ENCODE results near the gene RIPK3. TPM values are rescaled to one million over a fixed set of nuclear protein-coding genes. Genes with fewer than 3 reads are reported as not detected.
A peak's percentile ranks its signal among the peaks of the same experiment; 100 is the strongest.

Gene RIPK3
- total and polyA plus RNA-seq, 7 donors = 0.94 to 1.9 (median 1.2) TPM

DNA sequence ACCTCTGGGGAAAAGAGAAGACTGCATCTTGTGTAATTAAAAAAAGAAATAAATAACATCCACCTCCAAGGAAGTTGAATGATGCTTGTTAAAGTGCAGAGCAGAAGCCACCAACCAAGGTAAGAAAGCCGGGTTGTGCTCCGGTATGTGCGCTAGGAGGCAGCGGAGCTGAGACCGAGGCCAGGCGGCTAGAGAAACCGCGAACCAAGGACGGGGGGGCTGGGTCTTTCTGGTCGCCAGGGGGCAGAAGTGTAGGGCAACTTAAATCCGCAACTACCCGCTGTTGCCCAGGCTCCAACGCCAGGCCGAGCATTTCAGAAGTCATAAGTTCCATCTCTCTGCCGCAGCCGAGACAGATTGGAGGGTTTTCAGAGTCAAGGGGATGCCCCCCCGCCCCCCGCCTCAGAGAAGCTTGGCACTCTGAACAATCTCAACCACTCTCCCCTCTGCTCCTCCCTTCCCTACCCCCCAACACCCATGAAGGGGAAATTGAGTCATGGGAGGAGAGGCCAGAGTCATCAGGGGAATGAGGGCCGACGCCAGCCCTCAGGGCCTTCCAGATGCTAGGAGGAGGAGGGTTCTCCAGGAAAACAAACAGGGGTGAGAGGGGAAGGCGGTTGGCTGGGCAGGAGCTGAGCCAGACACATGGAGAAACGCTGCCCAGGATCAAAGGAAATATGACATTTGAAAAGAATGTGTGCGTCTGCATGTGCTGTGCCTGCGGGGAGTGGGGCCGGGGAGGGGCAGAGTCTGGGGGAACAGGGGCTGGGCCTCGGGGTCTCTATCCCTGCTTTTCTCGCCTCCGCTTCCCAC is 26.0 kb upstream of the RIPK3 start:
- TF ChIP-seq, protein P1, sequence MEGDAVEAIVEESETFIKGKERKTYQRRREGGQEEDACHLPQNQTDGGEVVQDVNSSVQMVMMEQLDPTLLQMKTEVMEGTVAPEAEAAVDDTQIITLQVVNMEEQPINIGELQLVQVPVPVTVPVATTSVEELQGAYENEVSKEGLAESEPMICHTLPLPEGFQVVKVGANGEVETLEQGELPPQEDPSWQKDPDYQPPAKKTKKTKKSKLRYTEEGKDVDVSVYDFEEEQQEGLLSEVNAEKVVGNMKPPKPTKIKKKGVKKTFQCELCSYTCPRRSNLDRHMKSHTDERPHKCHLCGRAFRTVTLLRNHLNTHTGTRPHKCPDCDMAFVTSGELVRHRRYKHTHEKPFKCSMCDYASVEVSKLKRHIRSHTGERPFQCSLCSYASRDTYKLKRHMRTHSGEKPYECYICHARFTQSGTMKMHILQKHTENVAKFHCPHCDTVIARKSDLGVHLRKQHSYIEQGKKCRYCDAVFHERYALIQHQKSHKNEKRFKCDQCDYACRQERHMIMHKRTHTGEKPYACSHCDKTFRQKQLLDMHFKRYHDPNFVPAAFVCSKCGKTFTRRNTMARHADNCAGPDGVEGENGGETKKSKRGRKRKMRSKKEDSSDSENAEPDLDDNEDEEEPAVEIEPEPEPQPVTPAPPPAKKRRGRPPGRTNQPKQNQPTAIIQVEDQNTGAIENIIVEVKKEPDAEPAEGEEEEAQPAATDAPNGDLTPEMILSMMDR (IDR thresholded peaks at IDR 0.05) = peak; percentile 62
- peak; percentile 50 to 71 (median 63) for ATAC-seq
- no peaks in the 10 kb centered on the region for H3K36me3 ChIP-seq (ENCODE audit: insufficient read depth in 1 of 2, low read depth in 1 of 2)
- peaks cover 12% of the 10 kb centered on the region for H3K4me1 ChIP-seq
- H3K27me3 ChIP-seq (ENCODE audit: insufficient read depth in 3 of 3, low read length in 2 of 3) = peaks cover 0 to 55% (median 12%) of the 10 kb centered on the region in 3 donors
- intact Hi-C loops (cut with DNase I) = loop anchor here in 1 of 2 donors (1.0 kb wide), 1 partner anchor 64 kb away; no protein-coding TSS in a partner anchor
- peak overlapping the region; percentile 76 for H3K27ac ChIP-seq
- DNase-seq = peak; percentile 84 to 88
- no peaks in the 10 kb centered on the region for H3K9me3 ChIP-seq
- WGBS, 3 donors = 7 to 12% (median 11%) methylated on average over 27 to 28 of the region's 28 CpGs
- H3K4me3 ChIP-seq = peak overlapping the region; percentile 64

DNA sequence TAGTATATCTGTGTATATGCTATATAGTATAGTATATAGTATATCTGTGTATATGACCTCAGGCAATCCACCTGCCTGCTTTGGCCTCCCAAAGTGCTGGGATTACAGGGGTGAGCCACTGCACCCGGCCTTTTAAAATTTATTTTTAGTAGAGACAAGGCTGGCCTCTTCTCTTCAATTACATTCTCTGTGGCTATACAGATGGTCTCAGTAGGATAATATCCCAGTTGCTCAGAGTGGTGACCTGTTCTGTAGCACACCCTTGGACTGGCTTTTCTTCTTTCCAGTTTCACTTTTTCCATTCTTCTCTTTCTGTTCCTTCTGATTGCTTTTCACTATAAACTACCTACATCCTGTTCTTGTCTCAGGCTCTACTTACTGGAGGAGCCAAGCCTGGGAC is 25.1 kb upstream of the RIPK3 start:
- WGBS, 3 donors = 46 to 72% (median 52%) methylated on average over 1 of the region's 1 CpG
- H3K27ac ChIP-seq = no peak overlapping the region
- intact Hi-C loops (cut with DNase I) = no loop called here

DNA sequence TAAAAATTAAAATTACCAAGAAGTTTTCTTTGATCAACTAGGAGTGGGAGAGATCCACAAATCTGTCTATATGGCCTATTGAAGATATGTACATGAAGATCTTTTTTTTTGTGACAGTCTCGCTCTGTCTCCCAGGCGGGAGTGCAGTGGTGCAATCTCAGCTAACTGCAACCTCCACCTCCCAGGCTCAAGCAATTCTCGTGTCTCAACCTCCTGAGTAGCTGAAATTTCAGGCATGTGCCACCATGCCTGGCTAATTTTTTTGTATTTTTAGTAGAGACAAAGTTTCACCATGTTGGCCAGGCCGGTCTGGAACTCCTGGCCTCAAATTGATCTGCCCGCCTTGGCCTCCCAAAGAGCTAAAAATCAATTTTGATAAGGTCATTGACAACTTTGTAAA is 23.6 kb upstream of the RIPK3 start:
- Histone ChIP-seq H3K9me3 (no peaks in the 10 kb centered on the region), H3K27me3 (ENCODE audit: insufficient read depth in 3 of 3, low read length in 2 of 3) (peaks cover 0 to 56% (median 6%) of the 10 kb centered on the region in 3 donors), H3K4me3 (no peak overlapping the region), H3K36me3 (ENCODE audit: insufficient read depth in 1 of 2, low read depth in 1 of 2) (no peaks in the 10 kb centered on the region), H3K27ac (no peak overlapping the region), H3K4me1 (peaks cover 12% of the 10 kb centered on the region)
- no peak for DNase-seq
- TF ChIP-seq, protein P1 (IDR thresholded peaks at IDR 0.05) = no peak
- no peak for ATAC-seq
- intact Hi-C loops (cut with DNase I) = no loop called here
- 81 to 92% (median 84%) methylated on average over 5 of the region's 5 CpGs for WGBS, 3 donors

More for the DNA sequence above, 25.1 kb upstream of the RIPK3 start:
- peaks cover 12% of the 10 kb centered on the region for H3K4me1 ChIP-seq
- H3K9me3 ChIP-seq = no peaks in the 10 kb centered on the region
- ATAC-seq = no peak
- TF ChIP-seq, protein P1 (IDR thresholded peaks at IDR 0.05) = no peak
- H3K4me3 ChIP-seq = no peak overlapping the region
- peaks cover 0 to 60% (median 7%) of the 10 kb centered on the region in 3 donors for H3K27me3 ChIP-seq (ENCODE audit: insufficient read depth in 3 of 3, low read length in 2 of 3)
- no peak for DNase-seq
- no peaks in the 10 kb centered on the region for H3K36me3 ChIP-seq (ENCODE audit: insufficient read depth in 1 of 2, low read depth in 1 of 2)

DNA sequence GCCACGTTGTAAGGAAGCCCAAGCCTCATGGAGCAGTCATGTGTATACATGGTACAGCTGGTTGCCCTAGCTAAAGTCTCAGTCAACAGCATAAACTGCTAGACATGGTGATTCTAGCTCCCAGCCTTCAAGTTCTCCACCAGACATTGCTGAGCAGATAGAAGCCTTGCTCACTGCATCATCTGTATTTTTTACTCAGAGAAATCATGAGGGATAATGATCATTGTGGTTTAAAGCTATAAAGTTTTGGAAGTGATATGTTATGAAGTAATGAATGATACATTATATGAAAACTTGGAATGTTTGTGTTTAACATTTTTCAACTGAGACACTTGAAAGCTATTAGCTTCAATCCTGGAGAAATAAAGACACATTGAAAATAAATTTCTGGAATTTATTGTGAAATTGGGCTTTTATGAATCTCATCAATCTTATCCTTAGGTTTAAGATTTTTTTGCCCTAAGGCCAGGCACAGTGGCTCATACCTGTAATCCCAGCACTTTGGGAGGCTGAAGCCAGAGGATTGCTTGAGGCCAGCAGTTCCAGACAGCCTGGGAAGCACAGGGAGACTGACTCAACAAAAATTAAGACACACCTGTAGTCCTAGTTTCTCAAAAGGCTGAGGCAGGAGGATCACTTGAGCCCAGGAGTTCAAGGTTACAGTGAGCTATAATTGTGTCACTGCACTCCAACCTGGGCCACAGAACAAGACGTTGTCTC is 22.6 kb upstream of the RIPK3 start:
- DNase-seq (no peak), ATAC-seq (no peak)
- H3K4me1 ChIP-seq = peaks cover 10% of the 10 kb centered on the region
- peaks cover 0 to 52% (median 4%) of the 10 kb centered on the region in 3 donors for H3K27me3 ChIP-seq (ENCODE audit: insufficient read depth in 3 of 3, low read length in 2 of 3)
- 39 to 49% (median 44%) methylated on average over 2 of the region's 2 CpGs for WGBS, 3 donors
- H3K9me3 ChIP-seq = no peaks in the 10 kb centered on the region
- no peak overlapping the region for H3K4me3 ChIP-seq
- H3K36me3 ChIP-seq (ENCODE audit: insufficient read depth in 1 of 2, low read depth in 1 of 2) = no peaks in the 10 kb centered on the region
- no peak overlapping the region for H3K27ac ChIP-seq
- intact Hi-C loops (cut with DNase I) = no loop called here
- TF ChIP-seq, protein P1 (IDR thresholded peaks at IDR 0.05) = no peak

Measured in psoas muscle (tissue), 8 donors.